Neutrophil (primary cell): ENCODE measurements around the gene ACOXL.

ENCODE experiments used
- H3K27ac ChIP-seq: fragments of 200-600 bp; sonication (generic); 2 replicates; pipeline ENCODE4 v1.5.1; 2016; ENCODE audit warnings: mild to moderate bottlenecking, moderate library complexity
- H3K27me3 ChIP-seq: fragments of 200-600 bp; sonication (generic); 2 replicates; pipeline ENCODE4 v1.6.0; 2016; ENCODE audit warnings: mild to moderate bottlenecking
- H3K36me3 ChIP-seq: fragments of 200-600 bp; sonication (generic); 2 replicates; pipeline ENCODE4 v1.5.1; 2017
- H3K4me1 ChIP-seq, 2 experiments: fragments of 200-600 bp in 1 of 2; sonication (generic) in 1 of 2; 1 replicate in 1 of 2; 2 replicates in 1 of 2; pipeline versions ENCODE4 v1.5.1 to v1.6.1; 2013 to 2016; ENCODE audit warnings: low read depth in 1 of 2, low read length in 1 of 2, mild to moderate bottlenecking in 1 of 2, moderate library complexity in 1 of 2; ENCODE audit not compliant: control insufficient read depth in 1 of 2, insufficient read depth in 1 of 2
- H3K4me3 ChIP-seq, 2 experiments: fragments of 200-600 bp in 1 of 2; sonication (generic) in 1 of 2; 1 replicate in 1 of 2; 2 replicates in 1 of 2; pipeline ENCODE4 v1.5.1; 2013 to 2016; ENCODE audit warnings: low read depth in 1 of 2, low read length in 1 of 2, mild to moderate bottlenecking in 1 of 2, moderate library complexity in 1 of 2
- H3K9me3 ChIP-seq: fragments of 200-600 bp; sonication (generic); 2 replicates; pipeline ENCODE4 v1.5.1; 2016
- CTCF ChIP-seq: fragments of 200-600 bp; sonication (generic); IDR thresholded peaks from 2 replicates; pipeline ENCODE4 v1.5.1; 2016; ENCODE audit warnings: antibody characterized with exemption

The ACOXL gene

DNA sequence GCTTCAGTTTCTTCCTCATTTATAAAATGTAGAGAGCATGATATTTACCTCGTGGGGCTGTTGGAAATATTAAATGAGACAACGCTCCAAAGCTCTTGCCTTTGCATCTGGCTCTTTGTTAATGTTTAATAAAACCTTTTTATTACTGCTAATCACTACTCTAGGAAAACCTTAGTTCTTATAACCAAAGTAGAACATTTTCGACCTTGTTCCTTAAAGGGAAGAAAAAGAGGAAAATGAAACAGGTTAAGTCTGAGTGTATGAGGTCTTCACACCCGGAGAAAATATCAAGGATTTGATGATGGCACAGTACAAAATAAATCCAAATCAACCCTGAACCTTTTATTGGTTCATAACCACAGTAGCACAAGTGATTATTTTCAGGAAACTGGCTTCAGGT lies 301.8 kb downstream of the ACOXL start:
- H3K27ac ChIP-seq, result peak overlapping the region; percentile 75
- H3K27me3 ChIP-seq, result no peaks in the 10 kb centered on the region
- TF ChIP-seq CTCF, result no peak
- no peaks in the 10 kb centered on the region for H3K36me3 ChIP-seq
- no peaks in the 10 kb centered on the region for H3K9me3 ChIP-seq
- H3K4me1 ChIP-seq, result peaks cover 39 to 49% of the 10 kb centered on the region in 2 experiments
- no peak overlapping the region for H3K4me3 ChIP-seq

DNA sequence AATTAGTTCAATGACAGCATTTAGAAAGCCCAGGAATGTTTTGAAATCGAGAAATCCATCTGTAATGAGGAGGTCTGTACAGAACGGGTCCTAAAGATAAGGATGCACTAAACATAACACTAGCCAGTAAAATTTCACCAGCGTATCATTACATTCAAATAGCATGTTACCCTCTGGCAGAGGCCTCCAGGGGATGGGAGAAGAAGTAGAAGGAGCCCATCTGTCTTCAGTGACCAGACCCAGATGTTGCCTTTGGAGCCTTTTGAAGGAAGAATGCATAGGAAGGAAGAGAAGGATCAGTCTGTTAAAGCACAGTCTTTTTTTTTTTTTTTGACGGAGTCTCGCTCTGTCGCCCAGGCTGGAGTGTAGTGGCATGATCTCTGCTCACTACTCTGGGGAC lies 302.2 kb downstream of the ACOXL start:
- no peaks in the 10 kb centered on the region for H3K9me3 ChIP-seq
- TF ChIP-seq CTCF, result no peak
- peak overlapping the region; percentile 75 for H3K27ac ChIP-seq
- H3K27me3 ChIP-seq, result no peaks in the 10 kb centered on the region
- H3K36me3 ChIP-seq, result no peaks in the 10 kb centered on the region
- peaks cover 35 to 44% of the 10 kb centered on the region in 2 experiments for H3K4me1 ChIP-seq
- no peak overlapping the region for H3K4me3 ChIP-seq

- no peaks in the 10 kb centered on the region for H3K27me3 ChIP-seq
- TF ChIP-seq CTCF, result no peak
Observed at GRCh38 chr2:111035830-111036441, 303.6 kb downstream of the ACOXL start.

DNA sequence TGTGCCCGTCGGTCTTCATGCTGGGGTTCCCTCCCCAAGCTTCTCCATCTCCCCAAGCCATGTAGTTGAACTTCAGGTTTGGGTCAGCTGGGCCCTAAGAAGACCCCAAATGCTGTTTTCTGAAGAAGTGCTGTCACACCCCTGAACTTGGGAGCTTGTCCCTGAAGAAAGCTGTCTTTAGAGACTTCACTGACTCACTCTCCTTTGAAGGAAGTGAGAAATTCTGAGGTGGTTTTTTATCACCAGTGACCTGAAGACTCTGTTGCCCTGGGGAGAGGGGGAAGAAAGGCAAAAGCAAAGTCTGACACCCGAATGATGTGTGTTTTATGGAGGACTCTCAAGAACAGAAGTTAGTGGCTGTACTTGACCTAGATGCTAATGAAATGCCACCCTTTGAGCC lies 304.8 kb downstream of the ACOXL start:
- no peaks in the 10 kb centered on the region for H3K27me3 ChIP-seq
- H3K4me3 ChIP-seq, result no peak overlapping the region
- TF ChIP-seq CTCF, result no peak
- H3K27ac ChIP-seq, result no peak overlapping the region
- H3K4me1 ChIP-seq, result peaks cover 18 to 22% of the 10 kb centered on the region in 2 experiments
- H3K9me3 ChIP-seq, result no peaks in the 10 kb centered on the region
- no peaks in the 10 kb centered on the region for H3K36me3 ChIP-seq

More at GRCh38 chr2:111035830-111036441, 303.6 kb downstream of the ACOXL start:
- H3K9me3 ChIP-seq, result no peaks in the 10 kb centered on the region
- no peak overlapping the region for H3K27ac ChIP-seq
- peaks cover 26 to 34% of the 10 kb centered on the region in 2 experiments for H3K4me1 ChIP-seq
- H3K4me3 ChIP-seq, result no peak overlapping the region
- H3K36me3 ChIP-seq, result no peaks in the 10 kb centered on the region

- Histone ChIP-seq H3K27ac (no peak overlapping the region), H3K4me3 (no peak overlapping the region), H3K9me3 (no peaks in the 10 kb centered on the region), H3K36me3 (no peaks in the 10 kb centered on the region), H3K27me3 (no peaks in the 10 kb centered on the region), H3K4me1 (peaks cover 24 to 26% of the 10 kb centered on the region in 2 experiments)
- TF ChIP-seq CTCF, result no peak
Observed at GRCh38 chr2:111039628-111040383, 307.4 kb downstream of the ACOXL start.
